HL-60 (cell line): Measurements from ENCODE around the gene WDR91.
"Not testable (repeated sequence)": the region's sequence is repeated elsewhere in the genome, so short reads cannot be mapped to it uniquely, and the experiment has no call there.

Experiments
- DNase-seq, 2 experiments: peaks; one replicate each; pipeline ENCODE4 v3.0.0-alpha.2; 2010 to 2020; ENCODE audit warnings: low read depth in 1 of 2, low spot score in 1 of 2
- H3K27ac ChIP-seq: fragments of 250-450 bp; sonication (Bioruptor Pico); replicated peaks from 2 replicates; pipeline ENCODE4 v1.5.1; 2020; ENCODE audit warnings: mild to moderate bottlenecking, moderate library complexity
- H3K27me3 ChIP-seq: fragments of 250-450 bp; sonication (Bioruptor Pico); 2 replicates; pipeline ENCODE4 v1.5.1; 2021; ENCODE audit warnings: mild to moderate bottlenecking, moderate library complexity; ENCODE audit not compliant: insufficient read depth, poor library complexity, severe bottlenecking
- H3K4me3 ChIP-seq: replicated peaks from 2 replicates; pipeline ENCODE4 v1.5.1; 2011; ENCODE audit warnings: mild to moderate bottlenecking, control low read depth, low read length; ENCODE audit not compliant: insufficient read depth
- GABPA ChIP-seq: IDR thresholded peaks from 2 replicates; pipeline ENCODE4 v1.6.1; 2012; ENCODE audit warnings: low read depth
- POLR2AphosphoS5 ChIP-seq: IDR thresholded peaks from 2 replicates; pipeline ENCODE4 v1.6.1; 2012; ENCODE audit warnings: low read depth
- REST ChIP-seq: IDR thresholded peaks from 2 replicates; pipeline ENCODE4 v1.6.1; 2012; ENCODE audit warnings: low read depth; ENCODE audit not compliant: insufficient replicate concordance
- SPI1 ChIP-seq: IDR thresholded peaks from 2 replicates; pipeline ENCODE4 v1.6.1; 2012; ENCODE audit warnings: low read depth, mild to moderate bottlenecking, borderline replicate concordance
- TF ChIP-seq, protein P1 (sequence below): IDR thresholded peaks from one replicate; pipeline ENCODE4 v1.5.1; 2011; ENCODE audit warnings: low read length, control low read depth, inconsistent platforms; ENCODE audit not compliant: insufficient read depth

The WDR91 gene

DNA sequence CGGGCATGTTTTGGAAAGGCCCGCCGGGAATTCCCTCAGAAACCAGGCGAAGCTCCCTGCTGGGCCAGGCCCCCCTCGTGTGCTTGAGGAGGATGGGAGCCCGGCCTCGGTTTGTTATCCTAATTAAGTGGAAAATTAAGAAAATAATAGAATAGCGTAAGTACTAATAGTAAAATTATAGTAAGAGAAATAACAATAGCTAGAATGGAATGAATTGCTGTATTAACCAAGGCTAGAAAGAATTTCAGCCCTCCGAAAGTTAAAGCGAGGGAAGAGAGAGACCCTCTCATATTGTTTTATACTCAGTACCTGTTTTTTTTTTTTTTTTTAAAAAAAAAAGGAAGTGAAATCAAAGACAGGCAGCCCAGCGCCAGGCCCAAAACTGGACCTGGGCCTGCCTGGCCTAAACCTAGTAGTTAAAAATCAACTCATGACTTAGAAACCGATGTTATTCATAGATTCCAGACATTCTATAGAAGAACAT lies 40.3 kb downstream of the WDR91 start:
- H3K27ac ChIP-seq, result peak overlapping the region; percentile 99
- DNase-seq, H3K27me3 ChIP-seq: not testable (repeated sequence)
- H3K4me3 ChIP-seq, result peak overlapping the region; percentile 76

DNA sequence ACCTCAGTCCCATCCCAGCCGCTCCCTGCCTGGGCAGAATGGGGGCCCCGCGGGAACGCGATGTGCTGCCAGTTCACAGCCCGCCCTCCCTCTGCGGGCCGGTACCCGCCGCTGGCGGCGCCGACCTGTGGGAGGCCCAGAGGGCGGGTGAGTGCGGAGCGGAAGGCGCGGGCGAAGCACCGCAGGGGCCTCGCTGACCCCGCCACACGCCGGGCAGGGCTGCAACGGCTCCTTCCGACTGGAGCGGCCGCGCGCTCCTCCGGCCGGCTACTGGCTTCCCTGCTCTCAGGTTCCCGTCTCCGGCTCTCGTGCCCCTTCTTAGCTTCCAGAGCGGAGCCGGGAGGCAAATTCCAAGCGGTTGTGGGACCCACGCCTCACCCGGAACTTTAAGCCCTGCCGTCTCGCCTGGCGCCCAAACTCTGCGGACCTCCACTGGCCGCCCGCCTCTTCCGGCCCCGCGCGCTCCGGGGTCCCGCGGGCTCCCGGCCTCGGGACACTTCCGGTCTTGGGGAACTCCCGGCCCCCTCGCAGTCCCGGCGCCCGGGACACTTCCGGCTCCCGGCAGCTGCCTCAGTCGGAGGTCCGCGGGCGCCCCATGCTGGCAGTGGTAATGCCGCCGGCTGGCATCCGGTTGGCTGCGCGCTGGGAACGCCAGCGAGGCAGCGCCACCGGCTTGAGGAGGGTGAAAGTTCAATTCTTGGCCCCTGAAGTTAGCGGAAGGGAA lies 40.9 kb downstream of the WDR91 start, which contains the start of gene CYREN:
Gene CYREN (minus strand): TSS at position 434 of the 724 bp plus-strand sequence. CDS start 1,785 bp downstream, outside the sequence.
- Histone ChIP-seq H3K27me3 (no peaks in the 10 kb centered on the region), H3K4me3 (peak within 1 kb of the TSS; percentile 76), H3K27ac (peak within 1 kb of the TSS; percentile 99)
- TF ChIP-seq REST, result peak; percentile 11
- TF ChIP-seq SPI1, result no peak
- peak; percentile 97 for TF ChIP-seq GABPA
- TF ChIP-seq POLR2AphosphoS5, result peak; percentile 80; the same call in 1 of the 2 replicates
- TF ChIP-seq, protein P1, sequence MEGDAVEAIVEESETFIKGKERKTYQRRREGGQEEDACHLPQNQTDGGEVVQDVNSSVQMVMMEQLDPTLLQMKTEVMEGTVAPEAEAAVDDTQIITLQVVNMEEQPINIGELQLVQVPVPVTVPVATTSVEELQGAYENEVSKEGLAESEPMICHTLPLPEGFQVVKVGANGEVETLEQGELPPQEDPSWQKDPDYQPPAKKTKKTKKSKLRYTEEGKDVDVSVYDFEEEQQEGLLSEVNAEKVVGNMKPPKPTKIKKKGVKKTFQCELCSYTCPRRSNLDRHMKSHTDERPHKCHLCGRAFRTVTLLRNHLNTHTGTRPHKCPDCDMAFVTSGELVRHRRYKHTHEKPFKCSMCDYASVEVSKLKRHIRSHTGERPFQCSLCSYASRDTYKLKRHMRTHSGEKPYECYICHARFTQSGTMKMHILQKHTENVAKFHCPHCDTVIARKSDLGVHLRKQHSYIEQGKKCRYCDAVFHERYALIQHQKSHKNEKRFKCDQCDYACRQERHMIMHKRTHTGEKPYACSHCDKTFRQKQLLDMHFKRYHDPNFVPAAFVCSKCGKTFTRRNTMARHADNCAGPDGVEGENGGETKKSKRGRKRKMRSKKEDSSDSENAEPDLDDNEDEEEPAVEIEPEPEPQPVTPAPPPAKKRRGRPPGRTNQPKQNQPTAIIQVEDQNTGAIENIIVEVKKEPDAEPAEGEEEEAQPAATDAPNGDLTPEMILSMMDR, result peak; percentile 58
- DNase-seq, result peak; percentile 81 to 94

DNA sequence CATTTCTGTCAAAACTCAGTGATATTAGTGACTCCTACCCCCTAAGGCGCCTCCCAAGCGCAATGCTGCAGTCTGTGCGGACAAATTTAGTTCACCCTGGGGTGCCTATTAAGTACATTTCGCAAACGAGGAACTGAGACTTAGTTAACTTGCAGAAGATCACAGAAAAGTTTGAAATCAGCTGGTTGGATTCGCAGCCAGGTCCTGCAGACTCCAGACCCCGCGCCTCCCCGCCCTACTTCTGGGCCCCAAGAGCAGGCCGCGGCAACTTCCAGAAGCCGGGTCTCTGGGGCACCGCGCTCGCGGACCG lies 41.4 kb downstream of the WDR91 start:
- TF ChIP-seq SPI1, result peak; percentile 17; the same call in 1 of the 2 replicates
- no peak for TF ChIP-seq GABPA
- TF ChIP-seq POLR2AphosphoS5, result no peak
- TF ChIP-seq, protein P1, result no peak
- TF ChIP-seq REST, result no peak
- peak; percentile 36 to 50 for DNase-seq
- H3K27me3 ChIP-seq, result no peaks in the 10 kb centered on the region

GRCh38 chr7:135169141-135169963 lies 42.0 kb downstream of the WDR91 start:
- peak overlapping the region; percentile 99 for H3K27ac ChIP-seq
- H3K4me3 ChIP-seq, result peak overlapping the region; percentile 76
- peak; percentile 48 to 77 for DNase-seq
- TF ChIP-seq SPI1 (no peak), REST (no peak), POLR2AphosphoS5 (peak; percentile 32; the same call in 1 of the 2 replicates), GABPA (no peak)
- TF ChIP-seq, protein P1, result peak; percentile 20
- no peaks in the 10 kb centered on the region for H3K27me3 ChIP-seq

More for the DNA sequence above, 41.4 kb downstream of the WDR91 start:
- H3K27ac ChIP-seq, result peak overlapping the region; percentile 99
- peak overlapping the region; percentile 76 for H3K4me3 ChIP-seq
